ENCODE data around the gene LGI2. TPM values are rescaled to one million over a fixed set of nuclear protein-coding genes. Genes with fewer than 3 reads are reported as not detected.
"Not testable (repeated sequence)": the region's sequence is repeated elsewhere in the genome, so short reads cannot be mapped to it uniquely, and the experiment has no call there.

Gene LGI2
- total RNA-seq, 1 donor from 2014 or later, result 3.0 TPM

- Histone ChIP-seq H3K27ac (replicated peaks) (peak overlapping the region; percentile 33), H3K27me3 (ENCODE audit: low read depth) (no peaks in the 10 kb centered on the region), H3K36me3 (no peaks in the 10 kb centered on the region), H3K4me1 (peaks cover 8% of the 10 kb centered on the region), H3K4me3 (no peak overlapping the region), H3K9me3 (replicated peaks) (peaks cover 8% of the 10 kb centered on the region)
- DNase-seq, result no peak
- TF ChIP-seq, protein P1, sequence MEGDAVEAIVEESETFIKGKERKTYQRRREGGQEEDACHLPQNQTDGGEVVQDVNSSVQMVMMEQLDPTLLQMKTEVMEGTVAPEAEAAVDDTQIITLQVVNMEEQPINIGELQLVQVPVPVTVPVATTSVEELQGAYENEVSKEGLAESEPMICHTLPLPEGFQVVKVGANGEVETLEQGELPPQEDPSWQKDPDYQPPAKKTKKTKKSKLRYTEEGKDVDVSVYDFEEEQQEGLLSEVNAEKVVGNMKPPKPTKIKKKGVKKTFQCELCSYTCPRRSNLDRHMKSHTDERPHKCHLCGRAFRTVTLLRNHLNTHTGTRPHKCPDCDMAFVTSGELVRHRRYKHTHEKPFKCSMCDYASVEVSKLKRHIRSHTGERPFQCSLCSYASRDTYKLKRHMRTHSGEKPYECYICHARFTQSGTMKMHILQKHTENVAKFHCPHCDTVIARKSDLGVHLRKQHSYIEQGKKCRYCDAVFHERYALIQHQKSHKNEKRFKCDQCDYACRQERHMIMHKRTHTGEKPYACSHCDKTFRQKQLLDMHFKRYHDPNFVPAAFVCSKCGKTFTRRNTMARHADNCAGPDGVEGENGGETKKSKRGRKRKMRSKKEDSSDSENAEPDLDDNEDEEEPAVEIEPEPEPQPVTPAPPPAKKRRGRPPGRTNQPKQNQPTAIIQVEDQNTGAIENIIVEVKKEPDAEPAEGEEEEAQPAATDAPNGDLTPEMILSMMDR (IDR thresholded peaks at IDR 0.05; ENCODE audit: borderline replicate concordance), result no peak
- intact Hi-C loops (cut with micrococcal nuclease), result no loop called here
These were observed 29.0 kb upstream of the LGI2 start for GRCh38 chr4:25059791-25060190.

DNA sequence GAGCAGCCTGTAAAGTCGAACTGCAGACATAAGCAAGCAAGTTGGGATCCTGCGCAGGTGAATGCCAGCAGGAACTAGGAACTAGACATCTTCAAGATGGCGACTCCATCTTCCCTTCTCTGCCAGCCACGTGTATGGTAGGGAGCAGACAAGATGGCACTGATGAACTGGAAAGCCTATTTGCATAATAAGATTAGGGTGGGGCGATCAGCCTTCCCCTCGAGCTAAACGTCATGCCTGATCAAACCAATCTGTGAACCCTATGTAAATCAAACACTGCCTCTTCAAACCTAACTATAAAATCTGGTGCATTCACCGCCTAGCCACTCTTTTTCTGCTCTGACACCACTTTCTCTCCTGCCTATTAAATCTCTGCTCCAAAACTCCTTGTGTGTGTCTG, 28.1 kb upstream of the LGI2 start:
- intact Hi-C loops (cut with micrococcal nuclease), result no loop called here
- no peaks in the 10 kb centered on the region for H3K27me3 ChIP-seq (ENCODE audit: low read depth)
- H3K4me1 ChIP-seq, result peaks cover 8% of the 10 kb centered on the region
- DNase-seq, result no peak
- H3K36me3 ChIP-seq, result no peaks in the 10 kb centered on the region
- TF ChIP-seq, protein P1 (IDR thresholded peaks at IDR 0.05; ENCODE audit: borderline replicate concordance), result no peak
- H3K4me3 ChIP-seq, result no peak overlapping the region
- no peak overlapping the region for H3K27ac ChIP-seq (replicated peaks)
- peaks cover 8% of the 10 kb centered on the region for H3K9me3 ChIP-seq (replicated peaks)

DNA sequence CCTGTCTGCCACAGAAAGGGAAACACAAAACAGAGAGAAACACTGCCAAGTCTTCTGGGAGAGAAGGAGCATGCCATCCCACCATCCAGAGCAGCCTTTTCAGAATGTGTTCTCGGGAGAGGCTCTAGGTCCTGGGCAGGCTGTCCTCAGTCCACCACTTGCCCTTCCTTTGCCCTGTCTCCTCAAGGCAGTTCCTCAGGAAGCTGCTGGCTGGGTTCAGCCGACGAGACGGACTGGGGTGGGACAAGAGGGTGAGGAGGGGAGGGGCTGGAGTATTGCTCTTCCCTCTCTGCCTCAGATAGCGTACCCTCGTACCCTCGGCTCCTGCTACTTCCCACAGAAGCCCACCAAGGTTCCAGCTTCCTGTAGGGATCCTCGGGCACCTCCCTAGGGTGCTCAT, 26.6 kb upstream of the LGI2 start:
- no peaks in the 10 kb centered on the region for H3K36me3 ChIP-seq
- intact Hi-C loops (cut with micrococcal nuclease), result no loop called here
- DNase-seq, result no peak

DNA sequence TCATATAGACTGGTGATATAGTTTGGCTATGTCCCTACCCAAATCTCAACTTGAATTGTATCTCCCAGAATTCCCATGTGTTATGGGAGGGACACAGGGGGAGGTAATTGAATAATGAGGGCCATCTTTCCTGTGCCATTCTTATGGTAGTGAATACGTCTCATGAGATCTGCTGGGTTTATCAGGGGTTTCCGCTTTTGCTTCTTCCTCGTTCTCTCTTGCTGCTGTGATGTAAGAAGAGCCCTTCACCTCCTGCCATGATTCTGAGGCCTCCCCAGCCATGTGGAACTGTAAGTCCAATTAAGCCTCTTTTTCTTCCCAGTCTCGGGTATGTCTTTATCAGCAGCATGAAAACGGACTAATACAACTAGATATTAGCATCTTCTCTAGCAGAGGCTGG, 21.3 kb upstream of the LGI2 start:
- DNase-seq; H3K27ac ChIP-seq (replicated peaks); H3K4me1 ChIP-seq; H3K9me3 ChIP-seq (replicated peaks); H3K27me3 ChIP-seq (ENCODE audit: low read depth); H3K36me3 ChIP-seq; intact Hi-C loops (cut with micrococcal nuclease); H3K4me3 ChIP-seq: not testable (repeated sequence)

More for the DNA sequence above, 26.6 kb upstream of the LGI2 start:
- Histone ChIP-seq H3K4me3 (no peak overlapping the region), H3K9me3 (replicated peaks) (peaks cover 8% of the 10 kb centered on the region), H3K27ac (replicated peaks) (no peak overlapping the region), H3K4me1 (peaks cover 8% of the 10 kb centered on the region), H3K27me3 (ENCODE audit: low read depth) (no peaks in the 10 kb centered on the region)
- TF ChIP-seq, protein P1 (IDR thresholded peaks at IDR 0.05; ENCODE audit: borderline replicate concordance), result no peak

DNA sequence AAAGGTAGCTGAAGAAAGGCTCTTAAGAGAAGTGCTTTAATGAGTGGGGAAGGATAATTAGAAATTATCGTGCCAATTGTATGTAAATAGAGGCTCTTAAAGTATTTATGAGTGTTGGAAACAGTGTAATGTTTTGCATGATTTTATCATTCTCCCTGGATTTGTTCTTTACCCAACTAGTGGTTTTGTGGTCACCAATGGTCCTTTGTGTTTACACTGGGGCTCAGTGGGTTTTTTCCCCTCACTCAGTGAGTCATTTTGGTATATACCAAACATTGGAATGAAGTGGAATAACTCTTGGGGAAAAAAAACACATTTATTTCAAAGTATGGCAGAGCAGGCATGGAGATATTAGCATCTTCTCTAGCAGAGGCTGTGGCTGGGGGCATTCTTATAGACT, 20.8 kb upstream of the LGI2 start:
- Histone ChIP-seq H3K9me3 (replicated peaks) (peaks cover 8% of the 10 kb centered on the region), H3K36me3 (no peaks in the 10 kb centered on the region), H3K27me3 (ENCODE audit: low read depth) (no peaks in the 10 kb centered on the region), H3K4me3 (no peak overlapping the region), H3K4me1 (no peaks in the 10 kb centered on the region), H3K27ac (replicated peaks) (no peak overlapping the region)
- intact Hi-C loops (cut with micrococcal nuclease), result no loop called here
- DNase-seq, result no peak
- TF ChIP-seq, protein P1 (IDR thresholded peaks at IDR 0.05; ENCODE audit: borderline replicate concordance), result no peak

DNA sequence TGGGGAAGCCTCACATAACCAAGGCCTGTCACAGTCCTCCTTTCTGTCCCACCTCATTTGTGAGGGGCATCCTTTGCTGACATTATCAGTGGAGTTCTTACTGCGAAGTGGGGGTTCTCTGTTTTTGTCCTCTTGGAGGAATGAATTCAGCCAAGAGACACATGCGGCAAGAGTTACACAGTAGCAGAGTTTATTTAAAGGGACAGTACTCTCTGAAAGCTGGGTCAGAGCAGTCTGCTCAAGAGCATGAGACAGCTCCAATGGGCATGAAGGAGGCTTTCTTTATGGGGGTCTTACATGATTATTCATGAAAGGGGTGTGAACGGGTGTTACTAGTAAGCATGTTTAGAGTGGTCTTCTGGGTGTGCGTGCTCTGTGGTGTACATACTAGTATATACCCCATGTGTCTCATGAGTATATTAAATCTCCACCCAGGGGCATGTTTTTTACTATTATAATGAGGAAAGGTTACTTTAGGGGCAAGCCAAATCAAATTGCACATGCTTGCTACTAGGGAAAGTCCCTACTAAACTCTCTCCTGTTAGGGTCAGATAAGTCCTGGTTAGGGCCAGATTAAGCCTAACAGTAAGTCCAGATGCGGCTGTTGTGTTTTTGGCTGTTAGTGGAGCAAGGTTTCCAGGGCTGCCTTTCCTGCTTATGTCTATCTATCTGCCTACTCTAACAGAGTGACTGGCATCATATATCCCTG, 19.8 kb upstream of the LGI2 start:
- Histone ChIP-seq H3K9me3 (replicated peaks) (peaks cover 8% of the 10 kb centered on the region), H3K27me3 (ENCODE audit: low read depth) (no peaks in the 10 kb centered on the region), H3K4me3 (no peak overlapping the region), H3K4me1 (no peaks in the 10 kb centered on the region), H3K27ac (replicated peaks) (no peak overlapping the region), H3K36me3 (no peaks in the 10 kb centered on the region)
- intact Hi-C loops (cut with micrococcal nuclease), result no loop called here
- DNase-seq, result no peak
- TF ChIP-seq, protein P1 (IDR thresholded peaks at IDR 0.05; ENCODE audit: borderline replicate concordance), result no peak
